ENCODE measurements around the gene ADCK1. TPM values are rescaled to one million over a fixed set of nuclear protein-coding genes. Genes with fewer than 3 reads are reported as not detected.

ADCK1 gene
- total and polyA plus RNA-seq, 2 experiments from 2014 or later: 6.7 to 11.2 TPM

DNA sequence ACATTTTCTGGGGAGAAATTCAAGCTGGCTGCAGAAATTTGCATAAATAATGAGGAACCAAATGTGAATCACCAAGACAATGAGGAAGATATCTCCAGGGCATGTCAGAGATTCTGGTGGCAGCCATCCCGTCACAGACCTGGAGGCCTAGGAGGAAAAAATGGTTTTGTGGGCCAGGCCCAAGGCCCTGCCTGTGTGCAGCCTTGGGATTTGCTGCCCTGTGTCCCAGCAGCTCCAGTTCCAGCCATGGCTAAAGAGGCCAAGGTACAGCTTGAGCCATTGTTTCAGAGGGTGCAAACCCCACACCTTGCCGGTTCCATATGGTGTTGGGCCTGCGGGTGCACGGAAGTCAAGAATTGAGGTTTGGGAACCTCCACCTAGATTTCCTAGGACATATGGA, 147.5 kb downstream of the ADCK1 start:
- Mint-ChIP-seq H3K27ac (no peak overlapping the region), H3K4me3 (no peak overlapping the region), H3K4me1 (no peaks in the 10 kb centered on the region), H3K9me3 (peaks cover 60% of the 10 kb centered on the region), H3K36me3 (ENCODE audit: low read depth) (peaks cover 11% of the 10 kb centered on the region), H3K27me3 (ENCODE audit: insufficient read depth, low read depth, poor library complexity) (peaks cover 4% of the 10 kb centered on the region)
- Histone ChIP-seq H4K20me1 (replicated peaks; ENCODE audit: insufficient read depth) (no peaks in the 10 kb centered on the region), H2AFZ (no peak overlapping the region), H3K4me3 (no peak overlapping the region), H3K4me1 (ENCODE audit: insufficient read depth) (no peaks in the 10 kb centered on the region), H3K36me3 (ENCODE audit: insufficient read depth) (no peaks in the 10 kb centered on the region), H3K79me2 (replicated peaks; ENCODE audit: insufficient read depth) (no peaks in the 10 kb centered on the region), H3K9me2 (ENCODE audit: insufficient read depth) (0 out of 2 replicates have a peak, but pooled peaks cover 6% of the 10 kb centered on the region), H3K27ac (ENCODE audit: low read depth) (no peak overlapping the region), H3F3A (replicated peaks; ENCODE audit: low read depth) (no peaks in the 10 kb centered on the region), H3K27me3 (ENCODE audit: insufficient read depth) (no peaks in the 10 kb centered on the region), H3K4me2 (no peak overlapping the region)
- TF ChIP-seq, protein P1, sequence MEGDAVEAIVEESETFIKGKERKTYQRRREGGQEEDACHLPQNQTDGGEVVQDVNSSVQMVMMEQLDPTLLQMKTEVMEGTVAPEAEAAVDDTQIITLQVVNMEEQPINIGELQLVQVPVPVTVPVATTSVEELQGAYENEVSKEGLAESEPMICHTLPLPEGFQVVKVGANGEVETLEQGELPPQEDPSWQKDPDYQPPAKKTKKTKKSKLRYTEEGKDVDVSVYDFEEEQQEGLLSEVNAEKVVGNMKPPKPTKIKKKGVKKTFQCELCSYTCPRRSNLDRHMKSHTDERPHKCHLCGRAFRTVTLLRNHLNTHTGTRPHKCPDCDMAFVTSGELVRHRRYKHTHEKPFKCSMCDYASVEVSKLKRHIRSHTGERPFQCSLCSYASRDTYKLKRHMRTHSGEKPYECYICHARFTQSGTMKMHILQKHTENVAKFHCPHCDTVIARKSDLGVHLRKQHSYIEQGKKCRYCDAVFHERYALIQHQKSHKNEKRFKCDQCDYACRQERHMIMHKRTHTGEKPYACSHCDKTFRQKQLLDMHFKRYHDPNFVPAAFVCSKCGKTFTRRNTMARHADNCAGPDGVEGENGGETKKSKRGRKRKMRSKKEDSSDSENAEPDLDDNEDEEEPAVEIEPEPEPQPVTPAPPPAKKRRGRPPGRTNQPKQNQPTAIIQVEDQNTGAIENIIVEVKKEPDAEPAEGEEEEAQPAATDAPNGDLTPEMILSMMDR (conservative IDR thresholded peaks at IDR 0.05; ENCODE audit: low read depth in 2 of 2): no peak
- TF ChIP-seq ZNF114 (CRISPR knock-in tag; IDR thresholded peaks at IDR 0.05) (no peak), NANOG (IDR thresholded peaks at IDR 0.05; ENCODE audit: borderline replicate concordance) (no peak), EZH2 (IDR thresholded peaks at IDR 0.05; ENCODE audit: low read depth, unreplicated experiment) (no peak)
- TF ChIP-seq, protein P2, sequence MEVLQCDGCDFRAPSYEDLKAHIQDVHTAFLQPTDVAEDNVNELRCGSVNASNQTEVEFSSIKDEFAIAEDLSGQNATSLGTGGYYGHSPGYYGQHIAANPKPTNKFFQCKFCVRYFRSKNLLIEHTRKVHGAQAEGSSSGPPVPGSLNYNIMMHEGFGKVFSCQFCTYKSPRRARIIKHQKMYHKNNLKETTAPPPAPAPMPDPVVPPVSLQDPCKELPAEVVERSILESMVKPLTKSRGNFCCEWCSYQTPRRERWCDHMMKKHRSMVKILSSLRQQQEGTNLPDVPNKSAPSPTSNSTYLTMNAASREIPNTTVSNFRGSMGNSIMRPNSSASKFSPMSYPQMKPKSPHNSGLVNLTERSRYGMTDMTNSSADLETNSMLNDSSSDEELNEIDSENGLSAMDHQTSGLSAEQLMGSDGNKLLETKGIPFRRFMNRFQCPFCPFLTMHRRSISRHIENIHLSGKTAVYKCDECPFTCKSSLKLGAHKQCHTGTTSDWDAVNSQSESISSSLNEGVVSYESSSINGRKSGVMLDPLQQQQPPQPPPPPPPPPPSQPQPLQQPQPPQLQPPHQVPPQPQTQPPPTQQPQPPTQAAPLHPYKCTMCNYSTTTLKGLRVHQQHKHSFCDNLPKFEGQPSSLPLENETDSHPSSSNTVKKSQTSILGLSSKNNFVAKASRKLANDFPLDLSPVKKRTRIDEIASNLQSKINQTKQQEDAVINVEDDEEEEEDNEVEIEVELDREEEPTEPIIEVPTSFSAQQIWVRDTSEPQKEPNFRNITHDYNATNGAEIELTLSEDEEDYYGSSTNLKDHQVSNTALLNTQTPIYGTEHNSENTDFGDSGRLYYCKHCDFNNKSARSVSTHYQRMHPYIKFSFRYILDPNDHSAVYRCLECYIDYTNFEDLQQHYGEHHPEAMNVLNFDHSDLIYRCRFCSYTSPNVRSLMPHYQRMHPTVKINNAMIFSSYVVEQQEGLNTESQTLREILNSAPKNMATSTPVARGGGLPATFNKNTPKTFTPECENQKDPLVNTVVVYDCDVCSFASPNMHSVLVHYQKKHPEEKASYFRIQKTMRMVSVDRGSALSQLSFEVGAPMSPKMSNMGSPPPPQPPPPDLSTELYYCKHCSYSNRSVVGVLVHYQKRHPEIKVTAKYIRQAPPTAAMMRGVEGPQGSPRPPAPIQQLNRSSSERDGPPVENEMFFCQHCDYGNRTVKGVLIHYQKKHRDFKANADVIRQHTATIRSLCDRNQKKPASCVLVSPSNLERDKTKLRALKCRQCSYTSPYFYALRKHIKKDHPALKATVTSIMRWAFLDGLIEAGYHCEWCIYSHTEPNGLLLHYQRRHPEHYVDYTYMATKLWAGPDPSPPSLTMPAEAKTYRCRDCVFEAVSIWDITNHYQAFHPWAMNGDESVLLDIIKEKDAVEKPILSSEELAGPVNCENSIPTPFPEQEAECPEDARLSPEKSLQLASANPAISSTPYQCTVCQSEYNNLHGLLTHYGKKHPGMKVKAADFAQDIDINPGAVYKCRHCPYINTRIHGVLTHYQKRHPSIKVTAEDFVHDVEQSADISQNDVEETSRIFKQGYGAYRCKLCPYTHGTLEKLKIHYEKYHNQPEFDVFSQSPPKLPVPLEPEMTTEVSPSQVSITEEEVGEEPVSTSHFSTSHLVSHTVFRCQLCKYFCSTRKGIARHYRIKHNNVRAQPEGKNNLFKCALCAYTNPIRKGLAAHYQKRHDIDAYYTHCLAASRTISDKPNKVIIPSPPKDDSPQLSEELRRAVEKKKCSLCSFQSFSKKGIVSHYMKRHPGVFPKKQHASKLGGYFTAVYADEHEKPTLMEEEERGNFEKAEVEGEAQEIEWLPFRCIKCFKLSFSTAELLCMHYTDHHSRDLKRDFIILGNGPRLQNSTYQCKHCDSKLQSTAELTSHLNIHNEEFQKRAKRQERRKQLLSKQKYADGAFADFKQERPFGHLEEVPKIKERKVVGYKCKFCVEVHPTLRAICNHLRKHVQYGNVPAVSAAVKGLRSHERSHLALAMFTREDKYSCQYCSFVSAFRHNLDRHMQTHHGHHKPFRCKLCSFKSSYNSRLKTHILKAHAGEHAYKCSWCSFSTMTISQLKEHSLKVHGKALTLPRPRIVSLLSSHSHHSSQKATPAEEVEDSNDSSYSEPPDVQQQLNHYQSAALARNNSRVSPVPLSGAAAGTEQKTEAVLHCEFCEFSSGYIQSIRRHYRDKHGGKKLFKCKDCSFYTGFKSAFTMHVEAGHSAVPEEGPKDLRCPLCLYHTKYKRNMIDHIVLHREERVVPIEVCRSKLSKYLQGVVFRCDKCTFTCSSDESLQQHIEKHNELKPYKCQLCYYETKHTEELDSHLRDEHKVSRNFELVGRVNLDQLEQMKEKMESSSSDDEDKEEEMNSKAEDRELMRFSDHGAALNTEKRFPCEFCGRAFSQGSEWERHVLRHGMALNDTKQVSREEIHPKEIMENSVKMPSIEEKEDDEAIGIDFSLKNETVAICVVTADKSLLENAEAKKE (CRISPR knock-in tag; IDR thresholded peaks at IDR 0.05): no peak
- TF ChIP-seq, protein P3, sequence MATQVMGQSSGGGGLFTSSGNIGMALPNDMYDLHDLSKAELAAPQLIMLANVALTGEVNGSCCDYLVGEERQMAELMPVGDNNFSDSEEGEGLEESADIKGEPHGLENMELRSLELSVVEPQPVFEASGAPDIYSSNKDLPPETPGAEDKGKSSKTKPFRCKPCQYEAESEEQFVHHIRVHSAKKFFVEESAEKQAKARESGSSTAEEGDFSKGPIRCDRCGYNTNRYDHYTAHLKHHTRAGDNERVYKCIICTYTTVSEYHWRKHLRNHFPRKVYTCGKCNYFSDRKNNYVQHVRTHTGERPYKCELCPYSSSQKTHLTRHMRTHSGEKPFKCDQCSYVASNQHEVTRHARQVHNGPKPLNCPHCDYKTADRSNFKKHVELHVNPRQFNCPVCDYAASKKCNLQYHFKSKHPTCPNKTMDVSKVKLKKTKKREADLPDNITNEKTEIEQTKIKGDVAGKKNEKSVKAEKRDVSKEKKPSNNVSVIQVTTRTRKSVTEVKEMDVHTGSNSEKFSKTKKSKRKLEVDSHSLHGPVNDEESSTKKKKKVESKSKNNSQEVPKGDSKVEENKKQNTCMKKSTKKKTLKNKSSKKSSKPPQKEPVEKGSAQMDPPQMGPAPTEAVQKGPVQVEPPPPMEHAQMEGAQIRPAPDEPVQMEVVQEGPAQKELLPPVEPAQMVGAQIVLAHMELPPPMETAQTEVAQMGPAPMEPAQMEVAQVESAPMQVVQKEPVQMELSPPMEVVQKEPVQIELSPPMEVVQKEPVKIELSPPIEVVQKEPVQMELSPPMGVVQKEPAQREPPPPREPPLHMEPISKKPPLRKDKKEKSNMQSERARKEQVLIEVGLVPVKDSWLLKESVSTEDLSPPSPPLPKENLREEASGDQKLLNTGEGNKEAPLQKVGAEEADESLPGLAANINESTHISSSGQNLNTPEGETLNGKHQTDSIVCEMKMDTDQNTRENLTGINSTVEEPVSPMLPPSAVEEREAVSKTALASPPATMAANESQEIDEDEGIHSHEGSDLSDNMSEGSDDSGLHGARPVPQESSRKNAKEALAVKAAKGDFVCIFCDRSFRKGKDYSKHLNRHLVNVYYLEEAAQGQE (IDR thresholded peaks at IDR 0.05; ENCODE audit: unreplicated experiment): no peak
- no peak for ATAC-seq
- DNase-seq (ENCODE audit: low spot score): no peak
